Measurements from ENCODE around the gene CACNA2D2. TPM values are rescaled to one million over a fixed set of nuclear protein-coding genes. Genes with fewer than 3 reads are reported as not detected.
A peak's percentile ranks its signal among the peaks of the same experiment; 100 is the strongest.

Gene CACNA2D2
- total and polyA plus RNA-seq, 2 of the 13 experiments (the other 11 are each of a cell fraction or from before 2014, with no cell fraction given): not detected

GRCh38 chr3:50358911-50359759 is 144.3 kb downstream of the CACNA2D2 start, which contains the start of gene TMEM115 (continued):
- TF ChIP-seq ZBTB2 (CRISPR knock-in tag; IDR thresholded peaks at IDR 0.05; ENCODE audit: low read depth) (no peak), ZNF225 (CRISPR knock-in tag; IDR thresholded peaks at IDR 0.05) (peak; percentile 83; the same call in 1 of the 2 replicates), ATAD3A (CRISPR knock-in tag; IDR thresholded peaks at IDR 0.05) (no peak), FOXP1 (IDR thresholded peaks at IDR 0.05) (no peak), FOXP1 (CRISPR knock-in tag; IDR thresholded peaks at IDR 0.05) (no peak), DBP (CRISPR knock-in tag; IDR thresholded peaks at IDR 0.05; ENCODE audit: not compliant biosample characterization) (peak; percentile 64), SPEN (CRISPR knock-in tag; IDR thresholded peaks at IDR 0.05; ENCODE audit: low read depth) (peak; percentile 97), SSRP1 (CRISPR knock-in tag; IDR thresholded peaks at IDR 0.05) (no peak), ATF7-NPFF (CRISPR knock-in tag; IDR thresholded peaks at IDR 0.05; ENCODE audit: low read depth) (peak; percentile 76; the same call in 1 of the 2 replicates), AHDC1 (CRISPR knock-in tag; IDR thresholded peaks at IDR 0.05; ENCODE audit: borderline replicate concordance) (no peak), ZNF512B (CRISPR knock-in tag; IDR thresholded peaks at IDR 0.05; ENCODE audit: borderline replicate concordance) (no peak), TCF7 (IDR thresholded peaks at IDR 0.05; ENCODE audit: low read depth) (no peak), HOXA7 (CRISPR knock-in tag; IDR thresholded peaks at IDR 0.05) (no peak)

Measured in HepG2 (cell line).